Measurements from ENCODE around the gene CACNA1C.

DNA sequence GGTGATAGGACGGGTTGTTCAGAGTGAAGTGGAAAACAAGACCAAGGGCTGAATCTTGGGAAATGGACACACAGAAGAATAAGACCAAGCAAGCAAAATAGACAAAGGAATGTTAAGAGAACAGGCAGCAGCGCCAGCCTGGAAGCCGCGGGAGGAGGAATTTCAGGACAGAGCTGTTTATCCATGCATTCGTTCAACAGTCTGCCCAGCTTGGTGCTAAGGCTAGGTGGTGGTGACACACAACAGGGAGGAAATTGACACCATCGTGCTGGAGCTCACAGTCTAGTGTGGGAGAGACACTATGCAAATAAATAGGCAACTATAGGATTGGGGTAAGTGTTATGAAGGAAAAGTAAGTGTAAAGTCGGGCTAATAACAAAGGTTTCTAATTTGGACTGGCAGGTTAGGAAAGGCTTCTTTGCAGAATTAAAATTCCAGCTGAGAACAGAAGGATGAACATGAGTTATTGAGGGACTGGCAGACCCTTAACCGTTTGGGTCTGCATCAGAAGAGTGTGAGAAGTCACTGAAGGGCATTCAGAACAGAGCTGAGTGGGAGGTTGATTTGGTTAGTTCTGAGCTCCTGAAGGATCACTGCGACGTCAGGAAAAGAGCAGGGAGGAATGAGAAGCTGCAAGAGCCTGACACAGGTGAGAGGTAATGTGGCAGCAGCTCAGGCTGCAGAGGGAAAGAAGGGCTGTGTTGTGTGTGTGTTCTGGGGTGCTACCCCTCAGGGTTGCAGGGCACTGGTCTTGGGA lies 499.4 kb downstream of the CACNA1C start:
- TF ChIP-seq CTCF (IDR thresholded peaks at IDR 0.05) (no peak), POLR2AphosphoS5 (IDR thresholded peaks at IDR 0.05) (no peak), POLR2A (IDR thresholded peaks at IDR 0.05) (no peak)
